ENCODE measurements around the gene VAT1L.

GRCh38 chr16:77961814-77962213, 173.4 kb downstream of the VAT1L start:
- no peak for TF ChIP-seq CTCF (IDR thresholded peaks at IDR 0.05 in 2 of 3, conservative IDR thresholded peaks at IDR 0.05 in 1 of 3; ENCODE audit: borderline replicate concordance in 1 of 3, insufficient read depth in 1 of 3, low read depth in 2 of 3, low read length in 2 of 3)
- no peak for TF ChIP-seq CEBPB (IDR thresholded peaks at IDR 0.05; ENCODE audit: low read depth)
- no peak for TF ChIP-seq REST (IDR thresholded peaks at IDR 0.05; ENCODE audit: low read depth)
- TF ChIP-seq EGR1 (IDR thresholded peaks at IDR 0.05; ENCODE audit: low read depth): no peak
- no peak for TF ChIP-seq POLR2AphosphoS5 (IDR thresholded peaks at IDR 0.05; ENCODE audit: low read depth, low read length)
- no peak for TF ChIP-seq EZH2 (IDR thresholded peaks at IDR 0.05)
- no peak for TF ChIP-seq POLR2A (IDR thresholded peaks at IDR 0.05; ENCODE audit: borderline replicate concordance, extremely low read depth, insufficient read depth, insufficient read length)
- TF ChIP-seq YY1 (IDR thresholded peaks at IDR 0.05; ENCODE audit: extremely low read depth, insufficient replicate concordance, low read depth, low read length): no peak
